T-cell (primary cell): ENCODE measurements around the gene FMN1. TPM values are rescaled to one million over a fixed set of nuclear protein-coding genes. Genes with fewer than 3 reads are reported as not detected.

Source experiments
- ATAC-seq, 4 experiments: fragments of 200-7000 bp in 3 of 4; fragments of 150-1000 bp in 1 of 4; cut with Tn5 transposase; replicated peaks in 1 of 4; 1 replicate in 3 of 4; 2 replicates in 1 of 4; pipeline ENCODE4 v1.10.0; 2021; ENCODE audit warnings: moderate library complexity in 3 of 4, mild to moderate bottlenecking in 2 of 4, moderate number of reproducible peaks in 1 of 4
- CTCF ChIA-PET, 2 donors: fragments of 300-600 bp; sonication (Branson Sonifier 250); formaldehyde crosslinking; loops; one replicate each; lab custom pipeline; 2022; ENCODE audit warnings: antibody characterized with exemption in 2 of 2; lab: Charles Lee
- POLR2A ChIA-PET, 2 donors: fragments of 300-600 bp; sonication (Branson Sonifier 250); formaldehyde crosslinking; loops; one replicate each; lab custom pipeline; 2022; ENCODE audit warnings: antibody characterized with exemption in 2 of 2; lab: Charles Lee
- DNase-seq, 35 experiments: peaks; one replicate each; pipeline versions ENCODE4 v3.0.0 to v3.0.0-alpha.2; 2013 to 2023
- H3K27ac ChIP-seq: one replicate; pipeline ENCODE4 v1.5.1; 2013; ENCODE audit warnings: low read length
- H3K27me3 ChIP-seq, 2 experiments: replicated peaks in 1 of 2; 1 replicate in 1 of 2; 2 replicates in 1 of 2; pipeline versions ENCODE4 v1.6.1 to v1.7.0; 2013; ENCODE audit warnings: low read length in 1 of 2, mixed read lengths in 1 of 2; ENCODE audit not compliant: control insufficient read depth in 2 of 2, insufficient read depth in 2 of 2; ENCODE audit errors: extremely low read depth in 1 of 2
- H3K36me3 ChIP-seq, 2 donors: 1 replicate in 1 of 2; 2 replicates in 1 of 2; pipeline versions ENCODE4 v1.6.1 to v1.7.0; 2013; ENCODE audit warnings: low read length in 1 of 2; ENCODE audit not compliant: control insufficient read depth in 2 of 2, insufficient read depth in 1 of 2; ENCODE audit errors: extremely low read depth in 1 of 2
- H3K4me1 ChIP-seq, 2 experiments: 1 replicate in 1 of 2; 2 replicates in 1 of 2; pipeline versions ENCODE4 v1.6.1 to v1.7.0; 2013; ENCODE audit warnings: low read length in 2 of 2, mixed read lengths in 1 of 2; ENCODE audit not compliant: insufficient read depth in 2 of 2, control insufficient read depth in 1 of 2; ENCODE audit errors: extremely low read depth in 1 of 2
- H3K4me3 ChIP-seq, 2 donors: 1 replicate in 1 of 2; 2 replicates in 1 of 2; pipeline versions ENCODE4 v1.5.1 to v1.7.0; 2013; ENCODE audit warnings: mild to moderate bottlenecking in 2 of 2, low read length in 1 of 2, moderate library complexity in 1 of 2; ENCODE audit not compliant: control insufficient read depth in 1 of 2; ENCODE audit errors: extremely low read depth in 1 of 2
- H3K9me3 ChIP-seq: 2 replicates; pipeline ENCODE4 v1.7.0; 2013
- H3K27ac Mint-ChIP-seq, 2 donors: one replicate each; pipeline ENCODE4 v1.8.0; 2020 to 2021; ENCODE audit warnings: mild to moderate bottlenecking in 2 of 2, mixed read lengths in 2 of 2
- H3K27me3 Mint-ChIP-seq, 2 donors: one replicate each; pipeline ENCODE4 v1.8.0; 2021 to 2022; ENCODE audit warnings: mixed read lengths in 2 of 2
- H3K36me3 Mint-ChIP-seq: one replicate; pipeline ENCODE4 v1.8.0; 2021; ENCODE audit warnings: mixed read lengths
- H3K4me1 Mint-ChIP-seq, 3 donors: one replicate each; pipeline ENCODE4 v1.8.0; 2020 to 2022; ENCODE audit warnings: mixed read lengths in 3 of 3, mild to moderate bottlenecking in 1 of 3
- H3K4me3 Mint-ChIP-seq, 3 donors: one replicate each; pipeline ENCODE4 v1.8.0; 2020 to 2022; ENCODE audit warnings: mild to moderate bottlenecking in 3 of 3, mixed read lengths in 3 of 3, moderate library complexity in 3 of 3
- H3K9me3 Mint-ChIP-seq, 3 donors: one replicate each; pipeline ENCODE4 v1.8.0; 2020 to 2022; ENCODE audit warnings: mixed read lengths in 3 of 3
- WGBS: methylation state at CpG from one replicate; pipeline ENCODE4 v1.1.5; 2013; ENCODE audit warnings: missing lambda C conversion rate; ENCODE audit not compliant: insufficient coverage; 5-methylcytosine and 5-hydroxymethylcytosine counted together
- total RNA-seq, 35 experiments: library from RNA in 6 of 35; stranded (reverse) in 6 of 35; fragments of 120-200 nt in 1 of 35; gene quantifications; one replicate each; pipeline versions ENCODE4 v1.2.1 to v1.2.4 and lab custom pipeline; 2013 to 2026

Gene FMN1
- total RNA-seq, 5 donors from 2014 or later (not counting 1 experiment from before 2014, with no cell fraction given), result 0.20 to 22.4 (median 14.9) TPM

- POLR2A ChIA-PET, result no interaction called here
- H3K4me1 Mint-ChIP-seq, result no peaks in the 10 kb centered on the region
- WGBS, result 86% methylated on average over 3 of the region's 11 CpGs
- Histone ChIP-seq H3K27ac (no peak overlapping the region), H3K4me3 (no peak overlapping the region), H3K9me3 (no peaks in the 10 kb centered on the region), H3K27me3 (no peaks in the 10 kb centered on the region), H3K36me3 (no peaks in the 10 kb centered on the region), H3K4me1 (no peaks in the 10 kb centered on the region)
- H3K9me3 Mint-ChIP-seq, result no peaks in the 10 kb centered on the region
- H3K27ac Mint-ChIP-seq, result no peak overlapping the region
- no peak for DNase-seq
- no peak for ATAC-seq
- CTCF ChIA-PET, result no interaction called here
- no peak overlapping the region for H3K4me3 Mint-ChIP-seq
- peaks cover 0 to 4% of the 10 kb centered on the region in 2 donors for H3K27me3 Mint-ChIP-seq
- H3K36me3 Mint-ChIP-seq, result no peaks in the 10 kb centered on the region
Observed at GRCh38 chr15:32970847-32971246, 223.7 kb downstream of the FMN1 start.

GRCh38 chr15:32967521-32967920, 227.0 kb downstream of the FMN1 start:
- H3K36me3 Mint-ChIP-seq, result no peaks in the 10 kb centered on the region
- no peaks in the 10 kb centered on the region for H3K4me1 Mint-ChIP-seq

DNA sequence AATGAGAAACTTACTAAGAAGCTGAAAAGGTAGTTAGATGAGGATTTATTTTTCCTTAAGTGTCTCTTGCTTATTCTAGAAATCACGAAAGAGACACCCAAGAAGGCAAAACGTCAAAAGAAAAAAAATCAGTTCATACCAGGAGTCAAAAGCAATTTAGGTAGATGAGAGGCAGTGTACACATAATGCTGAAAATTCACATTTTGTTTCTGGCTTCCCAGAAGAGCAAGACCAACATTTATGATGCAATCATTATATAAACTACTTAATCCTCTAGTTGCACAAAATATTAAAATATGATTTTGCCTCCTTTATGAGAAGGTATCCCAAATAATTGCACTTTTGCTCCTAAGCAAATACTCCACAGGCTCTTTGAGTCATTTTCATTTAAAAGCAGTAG, 228.0 kb downstream of the FMN1 start:
- no CpG with 5 or more reads among the region's 2 CpGs for WGBS
- Histone ChIP-seq H3K36me3 (no peaks in the 10 kb centered on the region), H3K4me3 (no peak overlapping the region), H3K27ac (no peak overlapping the region), H3K27me3 (no peaks in the 10 kb centered on the region), H3K4me1 (no peaks in the 10 kb centered on the region), H3K9me3 (no peaks in the 10 kb centered on the region)
- no peak overlapping the region for H3K27ac Mint-ChIP-seq
- no peaks in the 10 kb centered on the region for H3K36me3 Mint-ChIP-seq
- peaks cover 0 to 2% of the 10 kb centered on the region in 2 donors for H3K27me3 Mint-ChIP-seq
- no peak overlapping the region for H3K4me3 Mint-ChIP-seq
- DNase-seq (no peak), ATAC-seq (no peak)
- H3K4me1 Mint-ChIP-seq, result no peaks in the 10 kb centered on the region
- H3K9me3 Mint-ChIP-seq, result peaks cover 0 to 3% (median 0%) of the 10 kb centered on the region in 3 donors
- ChIA-PET POLR2A (no interaction called here), CTCF (no interaction called here)

More at GRCh38 chr15:32967521-32967920, 227.0 kb downstream of the FMN1 start:
- H3K9me3 Mint-ChIP-seq, result no peaks in the 10 kb centered on the region
- CTCF ChIA-PET, result no interaction called here
- H3K9me3 ChIP-seq, result no peaks in the 10 kb centered on the region
- POLR2A ChIA-PET, result no interaction called here
- H3K4me1 ChIP-seq, result no peaks in the 10 kb centered on the region
- no peak overlapping the region for H3K27ac Mint-ChIP-seq
- ATAC-seq (no peak), DNase-seq (no peak)
- H3K27ac ChIP-seq, result no peak overlapping the region
- H3K27me3 ChIP-seq, result no peaks in the 10 kb centered on the region
- H3K4me3 ChIP-seq, result no peak overlapping the region
- H3K36me3 ChIP-seq, result no peaks in the 10 kb centered on the region
- H3K4me3 Mint-ChIP-seq, result no peak overlapping the region
- H3K27me3 Mint-ChIP-seq, result peaks cover 0 to 2% of the 10 kb centered on the region in 2 donors

DNA sequence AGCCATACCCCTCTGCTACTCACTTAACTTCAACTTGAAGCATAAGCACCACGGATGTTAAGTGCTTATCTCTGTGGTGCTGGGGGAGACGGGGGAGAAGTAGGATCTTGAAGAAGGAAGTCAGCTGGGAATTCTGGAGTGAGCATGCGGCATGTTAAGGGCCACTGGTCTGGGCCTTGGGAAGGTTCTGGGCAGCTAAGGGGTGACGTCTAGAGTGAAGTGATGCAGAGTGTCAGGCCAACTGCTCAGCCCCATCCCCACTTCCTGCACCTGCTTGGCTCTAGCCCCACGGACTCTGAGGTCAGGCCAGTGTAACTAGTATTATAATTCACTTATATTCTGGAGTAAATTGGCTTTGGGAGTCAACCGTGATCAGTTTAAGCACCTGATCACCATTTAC, 228.6 kb downstream of the FMN1 start:
- 100% methylated on average over 1 of the region's 6 CpGs for WGBS
- Mint-ChIP-seq H3K4me1 (no peaks in the 10 kb centered on the region), H3K27ac (no peak overlapping the region), H3K36me3 (no peaks in the 10 kb centered on the region), H3K9me3 (peaks cover 0 to 3% (median 0%) of the 10 kb centered on the region in 3 donors), H3K4me3 (no peak overlapping the region), H3K27me3 (peaks cover 0 to 2% of the 10 kb centered on the region in 2 donors)
- ATAC-seq (no peak), DNase-seq (no peak)
- POLR2A ChIA-PET, result no interaction called here
- no peaks in the 10 kb centered on the region for H3K36me3 ChIP-seq
- H3K27me3 ChIP-seq, result no peaks in the 10 kb centered on the region
- CTCF ChIA-PET, result no interaction called here
- no peaks in the 10 kb centered on the region for H3K9me3 ChIP-seq
- H3K4me3 ChIP-seq, result no peak overlapping the region
- H3K4me1 ChIP-seq, result no peaks in the 10 kb centered on the region
- H3K27ac ChIP-seq, result no peak overlapping the region

GRCh38 chr15:32959077-32959476, 235.4 kb downstream of the FMN1 start:
- peaks cover 0 to 5% (median 5%) of the 10 kb centered on the region in 3 donors for H3K4me1 Mint-ChIP-seq
- Histone ChIP-seq H3K9me3 (no peaks in the 10 kb centered on the region), H3K27me3 (no peaks in the 10 kb centered on the region), H3K27ac (no peak overlapping the region), H3K4me3 (no peak overlapping the region), H3K4me1 (no peaks in the 10 kb centered on the region), H3K36me3 (no peaks in the 10 kb centered on the region)
- POLR2A ChIA-PET, result interaction anchor here in 1 of 2 donors (0.5 kb wide), 1 partner anchor 21 kb away, joined by 3 read pairs; no protein-coding TSS in a partner anchor
- 90% methylated on average over 1 of the region's 1 CpG for WGBS
- H3K27me3 Mint-ChIP-seq, result peaks cover 0 to 11% of the 10 kb centered on the region in 2 donors
- H3K36me3 Mint-ChIP-seq, result no peaks in the 10 kb centered on the region
- ATAC-seq, result no peak
- no peak overlapping the region for H3K4me3 Mint-ChIP-seq
- H3K27ac Mint-ChIP-seq, result no peak overlapping the region
- CTCF ChIA-PET, result no interaction called here
- peaks cover 0 to 3% (median 0%) of the 10 kb centered on the region in 3 donors for H3K9me3 Mint-ChIP-seq
- DNase-seq, result no peak

- H3K4me3 ChIP-seq, result no peak overlapping the region
- CTCF ChIA-PET, result interaction anchor here in 1 of 2 donors (0.6 kb wide), 1 partner anchor 194 kb away, joined by 3 read pairs; no protein-coding TSS in a partner anchor
- Mint-ChIP-seq H3K27ac (no peak overlapping the region), H3K9me3 (peaks cover 0 to 3% (median 0%) of the 10 kb centered on the region in 3 donors), H3K4me3 (no peak overlapping the region), H3K27me3 (peaks cover 0 to 11% of the 10 kb centered on the region in 2 donors), H3K36me3 (no peaks in the 10 kb centered on the region), H3K4me1 (peaks cover 0 to 17% (median 15%) of the 10 kb centered on the region in 3 donors)
- no peaks in the 10 kb centered on the region for H3K4me1 ChIP-seq
- DNase-seq (no peak), ATAC-seq (no peak)
- H3K9me3 ChIP-seq, result no peaks in the 10 kb centered on the region
- H3K36me3 ChIP-seq, result no peaks in the 10 kb centered on the region
- POLR2A ChIA-PET, result no interaction called here
- H3K27me3 ChIP-seq, result no peaks in the 10 kb centered on the region
- WGBS, result 44% methylated on average over 1 of the region's 4 CpGs
- no peak overlapping the region for H3K27ac ChIP-seq
Observed at GRCh38 chr15:32957219-32957618, 237.3 kb downstream of the FMN1 start.

DNA sequence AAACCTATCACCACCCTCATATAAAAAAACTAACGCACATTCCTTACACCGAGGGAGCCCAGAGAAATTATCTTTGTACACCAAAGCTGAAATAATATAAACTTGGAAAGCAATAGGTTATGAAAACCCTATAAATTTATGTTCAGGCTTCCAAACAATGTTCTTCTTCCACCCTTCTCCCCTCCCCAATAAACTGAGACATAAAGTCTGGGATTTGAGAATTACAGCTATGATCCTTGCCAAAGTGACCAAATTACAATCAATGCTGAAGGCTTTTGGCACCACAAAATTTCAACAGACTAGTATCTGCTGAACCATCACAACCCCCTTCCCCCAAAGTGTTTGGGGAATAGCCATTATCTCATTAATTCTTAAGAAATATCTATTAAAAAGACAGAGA, 237.8 kb downstream of the FMN1 start:
- CTCF ChIA-PET, result no interaction called here

More for the DNA sequence above, 237.8 kb downstream of the FMN1 start:
- no peak for ATAC-seq
- peaks cover 0 to 11% of the 10 kb centered on the region in 2 donors for H3K27me3 Mint-ChIP-seq
- no CpG with 5 or more reads among the region's 2 CpGs for WGBS
- Histone ChIP-seq H3K4me3 (no peak overlapping the region), H3K27ac (no peak overlapping the region), H3K9me3 (no peaks in the 10 kb centered on the region), H3K27me3 (peaks cover 0 to 2% of the 10 kb centered on the region in 2 experiments), H3K36me3 (no peaks in the 10 kb centered on the region), H3K4me1 (no peaks in the 10 kb centered on the region)
- H3K4me1 Mint-ChIP-seq, result peaks cover 0 to 19% (median 15%) of the 10 kb centered on the region in 3 donors
- POLR2A ChIA-PET, result no interaction called here
- peaks cover 0 to 2% (median 0%) of the 10 kb centered on the region in 3 donors for H3K9me3 Mint-ChIP-seq
- H3K27ac Mint-ChIP-seq, result no peak overlapping the region
- no peak overlapping the region for H3K4me3 Mint-ChIP-seq
- H3K36me3 Mint-ChIP-seq, result no peaks in the 10 kb centered on the region
- no peak for DNase-seq
